HG03378 (cell line): ENCODE measurements around the gene AFF3.

Experiments used
- ATAC-seq: cut with Tn5 transposase; IDR thresholded peaks from one replicate; pipeline ENCODE4 v1.9.1; 2021; ENCODE audit warnings: mild to moderate bottlenecking, moderate library complexity; ENCODE audit not compliant: unreplicated experiment

The AFF3 gene

DNA sequence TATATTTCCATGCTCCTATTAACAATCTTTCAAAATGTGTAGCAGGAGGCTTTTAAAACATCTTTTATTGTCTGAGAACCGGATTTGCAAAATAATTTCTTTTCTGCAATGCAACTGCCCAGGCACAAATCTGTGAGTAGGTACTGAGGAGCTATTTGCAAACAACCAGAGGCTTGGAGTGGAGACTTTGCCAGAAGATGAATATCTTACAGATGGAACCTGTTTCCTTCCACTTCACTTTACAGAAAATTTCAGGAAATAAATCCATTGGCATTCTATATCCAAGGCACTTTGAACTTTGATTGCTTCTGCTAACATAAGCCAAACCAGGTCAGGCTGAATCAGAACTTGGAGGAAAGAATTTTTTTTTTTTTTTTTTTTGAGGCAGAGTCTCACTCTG lies 415.2 kb downstream of the AFF3 start:
- ATAC-seq, result no peak

DNA sequence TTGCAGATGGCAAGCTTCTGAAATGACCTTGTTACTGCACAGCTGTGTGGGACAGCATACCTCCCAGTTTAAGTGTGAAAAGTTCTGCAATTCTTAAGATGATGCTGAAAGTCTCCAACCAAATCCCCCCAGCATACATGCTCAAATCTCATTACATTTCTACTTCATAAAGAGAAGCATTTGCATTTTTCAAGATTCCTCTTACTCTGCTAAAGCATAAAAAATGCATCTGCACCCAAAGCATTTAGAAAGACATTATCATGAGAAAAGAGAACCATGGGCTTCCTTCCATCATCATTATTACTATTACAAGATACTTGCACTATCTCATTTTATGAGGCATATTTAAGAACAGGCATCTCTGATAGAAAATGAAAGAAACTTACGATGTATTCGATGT lies 415.7 kb downstream of the AFF3 start:
- no peak for ATAC-seq

- no peak for ATAC-seq
These were observed 416.6 kb downstream of the AFF3 start for GRCh38 chr2:99725820-99726219.

DNA sequence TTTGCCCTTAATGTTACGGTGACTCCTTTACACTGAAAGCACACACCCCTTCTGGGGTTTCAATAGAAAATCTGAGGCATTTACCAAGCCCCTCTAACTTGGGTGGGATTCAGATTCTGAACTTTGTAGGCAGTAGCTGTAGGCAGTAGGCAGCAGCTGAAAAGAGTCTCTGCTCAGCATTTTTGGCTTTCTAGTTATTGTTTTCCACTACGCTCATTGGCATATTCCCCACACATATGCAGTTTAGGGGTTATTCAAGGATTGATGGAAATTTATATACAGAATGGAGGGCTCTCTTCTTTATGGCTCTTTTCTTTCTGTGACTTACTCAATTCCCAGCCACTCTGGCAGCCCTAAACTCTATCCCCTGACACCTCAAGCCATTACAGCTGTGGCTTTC lies 419.9 kb downstream of the AFF3 start:
- ATAC-seq, result no peak

- ATAC-seq, result no peak
These were observed 423.3 kb downstream of the AFF3 start for GRCh38 chr2:99719102-99719501.

DNA sequence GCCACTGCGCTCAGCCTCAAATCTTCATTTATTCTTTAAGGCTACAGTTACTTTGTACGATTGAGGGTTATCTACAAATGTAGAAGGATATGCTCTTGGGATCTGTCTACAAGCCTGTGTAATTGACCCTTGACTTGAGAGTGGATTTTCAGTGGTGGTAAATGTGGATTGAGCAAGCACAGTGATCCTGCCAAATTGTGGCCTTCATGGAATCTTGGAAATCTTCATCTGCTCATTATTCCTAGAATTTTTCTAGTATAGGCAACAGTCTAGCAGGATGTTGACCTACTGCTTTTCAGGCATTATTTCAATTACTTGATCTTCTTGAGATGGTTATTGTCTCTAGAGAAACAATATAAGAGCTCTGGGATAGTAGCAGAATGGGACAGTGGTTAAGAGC lies 426.4 kb downstream of the AFF3 start:
- no peak for ATAC-seq

GRCh38 chr2:99714349-99714748 lies 428.0 kb downstream of the AFF3 start:
- no peak for ATAC-seq

GRCh38 chr2:99711144-99711543 lies 431.2 kb downstream of the AFF3 start:
- no peak for ATAC-seq

DNA sequence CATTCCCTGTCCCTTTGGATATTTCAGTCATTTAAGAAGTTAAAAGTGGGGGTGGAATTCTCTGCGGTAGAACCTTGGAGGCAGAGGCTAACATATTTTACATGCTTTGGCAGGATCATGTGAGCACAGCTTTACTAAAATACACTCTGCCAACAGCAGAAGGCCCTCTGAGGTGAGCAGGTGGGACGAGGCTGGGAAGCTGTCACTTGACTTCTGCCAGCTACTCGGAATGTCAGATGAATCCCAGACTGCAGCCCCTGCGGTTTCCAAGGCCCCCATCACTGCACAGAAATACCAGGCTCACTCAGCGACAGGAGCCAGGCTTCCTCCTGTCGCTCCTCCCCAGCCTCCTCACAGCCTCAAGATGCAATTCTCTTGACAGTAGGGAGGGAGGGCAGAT lies 431.7 kb downstream of the AFF3 start:
- no peak for ATAC-seq

- ATAC-seq, result no peak
These were observed 433.2 kb downstream of the AFF3 start for GRCh38 chr2:99709229-99709628.

GRCh38 chr2:99708231-99708630 lies 434.2 kb downstream of the AFF3 start:
- ATAC-seq, result no peak

DNA sequence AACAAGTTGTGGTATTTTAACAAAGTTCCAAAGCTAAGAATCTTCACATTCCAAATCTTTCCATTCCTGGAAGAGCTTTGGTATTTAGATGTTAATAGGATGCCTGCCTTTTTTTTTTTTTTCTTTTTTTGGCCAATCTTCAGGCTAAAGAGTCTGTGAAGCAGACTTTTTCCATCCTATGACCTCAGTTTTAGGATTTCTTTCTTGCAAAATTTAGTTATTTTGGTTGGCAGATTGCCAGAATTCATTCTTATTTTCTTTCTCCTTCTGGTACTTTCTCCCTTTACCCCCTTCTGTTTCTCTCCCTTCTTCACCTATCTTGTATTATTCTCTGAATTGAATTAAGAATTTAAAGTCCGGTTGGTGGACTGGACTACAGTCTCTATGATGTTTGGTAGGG lies 434.8 kb downstream of the AFF3 start:
- ATAC-seq, result no peak

- no peak for ATAC-seq
These were observed 435.7 kb downstream of the AFF3 start for GRCh38 chr2:99706735-99707134.

- no peak for ATAC-seq
These were observed 440.9 kb downstream of the AFF3 start for GRCh38 chr2:99701503-99701902.

DNA sequence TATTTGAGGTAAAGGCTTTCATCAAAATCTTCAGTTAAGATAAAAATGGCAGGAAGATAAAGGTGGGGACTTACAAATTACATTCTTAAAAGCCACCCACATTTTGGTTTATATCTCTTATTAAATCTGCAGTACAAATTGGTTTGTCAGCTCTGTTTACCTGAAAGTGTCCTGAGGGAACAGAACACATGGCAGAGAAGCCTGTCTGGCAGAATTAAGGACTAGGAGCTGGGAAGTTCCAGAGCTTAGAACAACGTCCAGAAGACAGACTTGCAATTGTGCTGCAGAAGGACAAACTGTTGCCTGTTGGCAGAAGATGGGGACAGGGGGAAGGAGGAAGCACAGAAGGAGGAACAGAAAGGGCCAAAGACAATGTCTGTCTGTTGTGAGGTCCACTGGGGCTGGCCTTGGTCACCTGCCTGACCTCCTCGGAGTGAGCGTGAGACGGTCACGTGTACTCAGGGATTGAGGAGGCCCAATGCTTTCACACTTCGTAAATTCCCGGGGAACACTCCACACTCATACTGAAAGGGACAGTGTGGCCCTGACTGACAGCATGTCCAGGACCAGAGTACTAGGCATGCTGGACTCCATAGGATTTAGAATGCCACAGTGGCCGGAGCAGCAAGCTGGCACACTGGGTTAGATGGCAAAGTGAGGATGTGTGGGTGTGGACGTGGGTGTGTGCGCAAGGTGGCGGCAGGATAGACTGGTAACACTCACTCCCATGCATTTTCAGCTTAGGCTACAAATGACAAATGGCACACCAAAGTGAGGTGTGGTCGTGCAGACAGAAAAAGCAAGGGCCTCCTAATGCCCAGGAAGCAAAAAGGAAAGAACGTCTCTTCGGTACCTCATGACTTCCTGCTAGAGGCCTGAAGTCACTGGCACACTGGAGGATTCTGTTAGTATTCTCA lies 441.6 kb downstream of the AFF3 start:
- no peak for ATAC-seq

- no peak for ATAC-seq
These were observed 443.5 kb downstream of the AFF3 start for GRCh38 chr2:99698896-99699295.

DNA sequence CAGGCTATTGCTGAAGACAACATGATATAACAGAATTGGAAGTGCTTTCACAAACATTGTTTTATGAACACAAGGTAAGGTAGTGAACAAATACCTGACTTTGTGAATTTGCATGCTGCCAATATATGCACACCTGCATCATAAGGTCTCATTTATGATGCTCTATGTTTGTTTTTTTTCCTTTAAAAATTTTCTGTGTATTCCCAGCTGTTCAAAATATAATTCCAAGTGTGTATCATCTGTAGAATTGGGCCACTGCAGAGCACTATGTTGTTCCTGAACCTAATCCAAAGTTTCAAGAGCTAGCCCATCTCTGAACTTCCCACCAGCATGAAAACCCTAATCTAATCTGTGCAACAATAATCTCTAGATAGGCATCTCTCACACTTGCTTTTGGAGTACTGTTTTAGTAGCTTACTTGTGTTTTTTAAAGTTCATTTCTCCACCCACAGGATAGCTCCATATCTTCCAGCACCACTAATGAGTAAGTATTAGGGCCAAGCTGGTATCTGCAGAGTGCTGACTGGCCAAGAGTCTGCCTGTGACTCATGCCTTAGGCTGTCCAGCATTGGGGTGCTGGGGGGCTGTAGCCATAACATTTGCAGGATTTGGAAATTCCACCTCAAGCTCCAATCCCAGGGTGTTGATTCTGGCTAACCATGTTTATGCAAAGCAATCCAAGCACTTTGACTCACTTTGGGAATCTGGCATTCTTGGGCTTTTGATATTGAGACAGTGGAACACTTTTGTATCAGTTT lies 444.4 kb downstream of the AFF3 start:
- ATAC-seq, result no peak

- ATAC-seq, result no peak
These were observed 446.5 kb downstream of the AFF3 start for GRCh38 chr2:99695944-99696253.

GRCh38 chr2:99695130-99695943 lies 447.1 kb downstream of the AFF3 start:
- ATAC-seq, result no peak

GRCh38 chr2:99694331-99694730 lies 448.1 kb downstream of the AFF3 start:
- ATAC-seq, result no peak

- ATAC-seq, result no peak
These were observed 449.6 kb downstream of the AFF3 start for GRCh38 chr2:99692785-99693184.

GRCh38 chr2:99691926-99692325 lies 450.5 kb downstream of the AFF3 start:
- no peak for ATAC-seq
